Stimulated activated CD4-positive, alpha-beta T cell treated with anti-CD3 and anti-CD28 coated beads, Interleukin-4, amount 100 ng/mL, for 24 hours (primary cell): ENCODE measurements around the gene OR4N2.
"Not testable (repeated sequence)": the region's sequence is repeated elsewhere in the genome, so short reads cannot be mapped to it uniquely, and the experiment has no call there.

Experiments
- DNase-seq: peaks from one replicate; pipeline ENCODE4 v3.0.0-alpha.2; 2020

The OR4N2 gene

DNA sequence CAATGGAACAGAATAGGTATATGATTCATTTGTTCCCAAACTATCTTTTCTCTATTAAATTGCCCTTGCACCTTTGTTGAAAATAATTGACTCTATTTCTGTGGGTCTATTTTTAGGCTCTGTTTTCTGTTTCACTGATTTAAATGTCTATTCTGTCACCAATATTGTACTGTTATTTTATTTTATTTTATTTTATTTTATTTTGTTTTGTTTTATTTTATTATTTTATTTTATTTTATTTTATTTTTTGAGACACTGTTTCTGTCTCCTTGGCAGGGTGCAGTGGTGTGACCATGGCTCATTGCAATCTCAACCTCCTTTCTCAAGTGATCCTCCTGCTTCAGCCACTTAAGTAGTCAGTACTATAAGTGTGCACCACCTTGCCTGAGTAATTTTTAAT lies 34.9 kb downstream of the OR4N2 start:
- DNase-seq, result no peak

DNA sequence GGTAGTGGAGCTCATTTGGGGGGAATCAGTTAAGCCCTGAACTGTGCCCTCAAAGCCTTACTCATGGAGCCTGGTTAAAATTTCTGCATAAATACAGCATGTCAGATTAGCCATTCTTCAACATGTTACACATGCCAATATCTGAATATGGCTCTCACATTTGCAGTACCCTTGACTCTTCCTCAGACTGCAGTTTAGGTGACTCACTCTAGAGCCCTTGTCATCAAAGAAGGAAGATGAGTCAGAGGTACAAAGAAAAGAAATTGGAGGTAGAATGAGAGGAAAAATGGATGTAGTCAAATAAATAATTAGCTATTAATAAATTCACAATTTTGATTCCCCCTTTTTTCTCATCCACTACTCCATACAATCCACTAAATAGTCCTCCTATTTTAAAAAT lies 47.8 kb downstream of the OR4N2 start:
- no peak for DNase-seq

DNA sequence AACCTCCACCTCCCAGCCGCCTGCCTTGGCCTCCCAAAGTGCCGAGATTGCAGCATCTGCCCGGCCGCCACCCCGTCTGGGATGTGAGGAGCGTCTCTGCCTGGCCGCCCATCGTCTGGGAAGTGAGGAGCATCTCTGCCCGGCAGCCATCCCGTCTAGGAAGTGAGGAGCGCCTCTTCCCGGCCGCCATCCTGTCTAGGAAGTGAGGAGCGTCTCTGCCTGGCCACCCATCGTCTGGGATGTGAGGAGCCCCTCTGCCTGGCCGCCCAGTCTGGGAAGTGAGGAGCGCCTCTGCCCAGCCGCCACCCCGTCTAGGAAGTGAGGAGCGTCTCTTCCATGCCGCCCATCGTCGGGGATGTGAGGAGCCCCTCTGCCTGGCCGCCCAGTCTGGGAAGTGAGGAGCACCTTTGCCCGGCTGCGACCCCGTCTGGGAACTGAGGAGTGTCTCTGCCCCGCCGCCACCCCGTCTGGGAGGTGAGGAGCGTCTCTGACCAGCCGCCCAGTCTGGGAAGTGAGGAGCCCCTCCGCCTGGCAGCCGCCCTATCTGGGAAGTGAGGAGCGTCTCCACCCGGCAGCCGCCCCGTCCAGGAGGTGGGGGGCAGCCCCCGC lies 62.6 kb downstream of the OR4N2 start:
- not testable (repeated sequence) for DNase-seq

DNA sequence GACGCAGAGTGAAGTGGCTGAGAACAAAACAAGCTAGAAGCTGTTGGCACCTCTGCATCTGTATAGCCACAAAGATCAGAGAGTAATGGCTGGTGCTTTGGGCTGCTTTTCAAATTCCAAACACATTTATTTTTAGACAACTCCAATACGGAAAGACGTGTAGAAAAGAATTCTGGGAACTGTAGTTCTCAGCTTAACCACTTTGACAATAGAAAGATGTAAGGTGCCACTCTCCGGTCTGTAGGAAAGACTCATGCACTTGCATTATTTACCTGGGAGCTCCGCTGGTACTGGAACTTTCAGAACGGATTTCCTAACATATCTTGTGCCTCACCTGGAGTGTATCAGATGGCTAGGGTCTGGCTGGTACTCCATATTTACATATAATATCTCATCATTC lies 69.6 kb downstream of the OR4N2 start:
- DNase-seq, result no peak

DNA sequence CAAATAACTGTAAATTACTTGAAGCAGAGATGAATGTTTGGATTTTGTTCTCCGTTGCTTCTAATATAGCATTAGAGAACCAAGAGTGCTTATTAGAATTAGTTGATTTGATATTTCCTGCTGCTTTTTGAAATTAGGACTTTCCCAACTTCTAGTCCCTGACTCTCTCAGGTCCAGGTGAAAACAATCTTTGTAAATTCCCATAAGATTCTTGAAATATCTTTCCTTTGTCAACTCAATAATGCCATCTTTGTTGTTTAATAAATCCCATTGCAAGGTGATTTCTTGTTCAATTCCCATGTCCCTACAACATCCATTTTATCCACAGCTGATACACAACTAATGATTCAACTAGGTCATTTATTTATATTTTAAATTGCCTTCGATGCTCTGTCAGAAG lies 71.3 kb downstream of the OR4N2 start, which contains the start of gene OR4K2:
Gene OR4K2 (plus strand): TSS at position 301 of the 400 bp plus-strand sequence. CDS start 1,126 bp downstream, outside the sequence.
- DNase-seq, result no peak

DNA sequence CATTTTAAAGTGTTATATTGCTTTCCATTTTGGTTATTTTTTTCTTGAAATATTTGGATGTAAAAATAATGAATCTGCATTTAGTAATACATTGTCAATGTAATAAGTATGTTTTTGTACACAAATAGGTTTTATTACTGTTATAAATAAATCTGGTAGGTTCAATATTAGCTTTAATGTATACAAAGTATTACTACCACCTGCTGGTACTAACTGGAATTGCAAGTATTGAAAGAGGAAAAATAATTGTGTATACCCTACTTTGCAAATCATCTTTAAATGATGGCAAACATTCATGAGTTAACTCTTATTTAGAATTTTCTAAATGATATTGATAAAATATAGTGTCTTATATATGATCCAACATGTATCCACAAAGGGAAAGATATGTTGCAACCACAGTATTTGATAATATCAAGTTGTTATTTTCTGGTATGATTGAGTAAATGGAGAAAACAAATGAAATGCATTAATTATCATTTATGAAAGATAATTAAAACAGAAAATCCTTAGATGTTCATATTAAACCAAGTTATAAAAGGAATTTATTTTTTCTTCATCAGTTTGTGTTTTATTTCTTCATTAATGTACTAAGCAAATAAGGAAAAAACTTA lies 74.6 kb downstream of the OR4N2 start:
- no peak for DNase-seq
